Endothelial cell of umbilical vein (primary cell): ENCODE measurements around the gene NGEF. TPM values are rescaled to one million over a fixed set of nuclear protein-coding genes. Genes with fewer than 3 reads are reported as not detected.

Source experiments
- BruUV-seq: library from RNA; stranded (reverse); fragments of 400-500 nt; replicated peaks from 2 replicates; lab custom pipeline; 2021; lab: Mats Ljungman, UMichigan
- CTCF ChIA-PET: fragments of 300-600, 350-600 bp; sonication (Branson Sonifier 250); formaldehyde crosslinking; loops from one replicate; lab custom pipeline; 2021; ENCODE audit warnings: antibody characterized with exemption, inconsistent platforms; lab: Charles Lee
- POLR2A ChIA-PET: fragments of 300-600, 350-600 bp; sonication (Branson Sonifier 250); formaldehyde crosslinking; loops from one replicate; lab custom pipeline; 2021; ENCODE audit warnings: antibody characterized with exemption, inconsistent platforms; lab: Charles Lee
- DNase-seq: peaks from one replicate; pipeline ENCODE4 v3.0.0-alpha.2; 2011; ENCODE audit warnings: low read depth, low spot score
- FAIRE-seq: peaks from 2 replicates; lab custom pipeline; 2011; peaks lifted over from hg19 to GRCh38; lab: Jason Lieb, UNC
- H2AFZ ChIP-seq: 2 replicates; pipeline ENCODE4 v1.6.0; 2012; ENCODE audit warnings: low read depth, low read length, control low read depth, inconsistent platforms
- H3K27ac ChIP-seq: 2 replicates; pipeline ENCODE4 v1.5.1; 2011; ENCODE audit warnings: low read depth, mild to moderate bottlenecking, control low read depth, low read length, moderate library complexity; ENCODE audit not compliant: insufficient read depth
- H3K27me3 ChIP-seq, 2 experiments: 2 replicates each; pipeline versions ENCODE4 v1.6.0 to v1.6.1; 2011; ENCODE audit warnings: low read length in 2 of 2, mixed read lengths in 1 of 2; ENCODE audit not compliant: control insufficient read depth in 2 of 2, insufficient read depth in 2 of 2
- H3K36me3 ChIP-seq, 2 experiments: 2 replicates in 1 of 2; 3 replicates in 1 of 2; pipeline ENCODE4 v1.5.1; 2011; ENCODE audit warnings: low read length in 2 of 2, mild to moderate bottlenecking in 1 of 2, moderate library complexity in 1 of 2; ENCODE audit not compliant: control insufficient read depth in 2 of 2, insufficient read depth in 2 of 2; ENCODE audit errors: extremely low read depth in 1 of 2
- H3K4me1 ChIP-seq: 3 replicates; pipeline ENCODE4 v1.5.1; 2011; ENCODE audit warnings: mild to moderate bottlenecking, low read length; ENCODE audit not compliant: control insufficient read depth, insufficient read depth; ENCODE audit errors: extremely low read depth
- H3K4me2 ChIP-seq: 2 replicates; pipeline ENCODE4 v1.6.1; 2011; ENCODE audit warnings: low read length, control low read depth, mixed read lengths; ENCODE audit not compliant: insufficient read depth
- H3K4me3 ChIP-seq, 3 experiments: fragments of 200-600 bp in 1 of 3; sonication (generic), shearing (Covaris generic) in 1 of 3; replicated peaks in 1 of 3; 2 replicates each; pipeline ENCODE4 v1.5.1; 2011 to 2016; ENCODE audit warnings: control low read depth in 3 of 3, low read length in 3 of 3, mild to moderate bottlenecking in 2 of 3, inconsistent platforms in 1 of 3, low read depth in 1 of 3, moderate library complexity in 1 of 3; ENCODE audit not compliant: insufficient read depth in 1 of 3
- H3K79me2 ChIP-seq: 2 replicates; pipeline ENCODE4 v1.6.0; 2012; ENCODE audit warnings: low read length, inconsistent platforms; ENCODE audit not compliant: control insufficient read depth, insufficient read depth
- H3K9ac ChIP-seq: replicated peaks from 2 replicates; pipeline ENCODE3; 2011; ENCODE audit warnings: low read length, control low read depth; ENCODE audit not compliant: insufficient read depth; ENCODE audit errors: extremely low read depth
- H3K9me1 ChIP-seq: replicated peaks from 3 replicates; pipeline ENCODE4 v1.6.0; 2011; ENCODE audit warnings: mild to moderate bottlenecking, low read length; ENCODE audit not compliant: control insufficient read depth, insufficient read depth; ENCODE audit errors: extremely low read depth
- H3K9me3 ChIP-seq: replicated peaks from 2 replicates; pipeline ENCODE4 v1.5.1; 2012; ENCODE audit warnings: low read length, inconsistent platforms; ENCODE audit not compliant: control insufficient read depth, insufficient read depth
- H4K20me1 ChIP-seq: replicated peaks from 2 replicates; pipeline ENCODE3; 2011; ENCODE audit warnings: mild to moderate bottlenecking, low read length; ENCODE audit not compliant: control insufficient read depth, insufficient read depth; ENCODE audit errors: extremely low read depth
- CTCF ChIP-seq, 2 donors: IDR thresholded peaks; 1 replicate in 1 of 2; 2 replicates in 1 of 2; pipeline ENCODE4 v1.5.1; 2011; ENCODE audit warnings: low read length in 2 of 2, mild to moderate bottlenecking in 2 of 2, moderate library complexity in 2 of 2, control low read depth in 1 of 2, inconsistent platforms in 1 of 2, low read depth in 1 of 2; ENCODE audit not compliant: insufficient read depth in 1 of 2; ENCODE audit errors: extremely low read depth in 1 of 2
- EZH2 ChIP-seq: IDR thresholded peaks from 2 replicates; pipeline ENCODE4 v1.6.1; 2012; ENCODE audit warnings: borderline replicate concordance, low read depth, mild to moderate bottlenecking, moderate library complexity, low read length, inconsistent platforms; ENCODE audit not compliant: severe bottlenecking
- FOS ChIP-seq: IDR thresholded peaks from 2 replicates; pipeline ENCODE4 v1.6.1; 2011; ENCODE audit warnings: mild to moderate bottlenecking, low read length, moderate library complexity, borderline replicate concordance; ENCODE audit not compliant: insufficient read depth
- GATA2 ChIP-seq: IDR thresholded peaks from 2 replicates; pipeline ENCODE4 v1.7.0; 2011; ENCODE audit warnings: low read depth, mild to moderate bottlenecking, moderate library complexity, mixed read lengths, low read length; ENCODE audit not compliant: insufficient read length, insufficient read depth
- JUN ChIP-seq: IDR thresholded peaks from 2 replicates; pipeline ENCODE4 v1.6.1; 2011; ENCODE audit warnings: borderline replicate concordance, low read depth; ENCODE audit not compliant: insufficient read length, insufficient read depth
- MAX ChIP-seq: IDR thresholded peaks from 2 replicates; pipeline ENCODE4 v1.6.1; 2011; ENCODE audit not compliant: insufficient read depth, insufficient read length
- MYC ChIP-seq: IDR thresholded peaks from one replicate; pipeline ENCODE4 v1.6.1; 2011; ENCODE audit warnings: mild to moderate bottlenecking, low read depth, low read length
- POLR2A ChIP-seq: IDR thresholded peaks from 2 replicates; pipeline ENCODE4 v1.6.1; 2012; ENCODE audit warnings: low read depth, mild to moderate bottlenecking, control low read depth, low read length
- POLR2AphosphoS5 ChIP-seq: IDR thresholded peaks from 2 replicates; pipeline ENCODE4 v1.6.1; 2012; ENCODE audit warnings: low read depth, mild to moderate bottlenecking, control low read depth, low read length, moderate library complexity; ENCODE audit not compliant: insufficient read depth
- dilution Hi-C: fragments of 300-500 bp; cut with MboI; formaldehyde crosslinking; loops from one replicate; pipeline ENCODE4 v1.15.0; 2019; ENCODE audit warnings: low sequenced_read_pairs; ENCODE audit not compliant: extremely low pct_ligation_motif_present
- intact Hi-C: fragments of 100-400 bp; cut with micrococcal nuclease; formaldehyde crosslinking; loops from one replicate; pipeline ENCODE4 v1.10.0; 2022
- polyA plus RNA-seq, 4 experiments: library from polyadenylated mRNA; depleted of rRNA in 3 of 4; stranded (reverse) in 3 of 4; unstranded in 1 of 4; fragments of >200 nt; gene quantifications; 2 replicates each; pipeline versions ENCODE4 v1.2.1 to v1.2.3, GENCODE V29; 2011 to 2012; ENCODE audit warnings: missing spikeins in 1 of 4
- total RNA-seq: library from RNA; stranded (reverse); gene quantifications from 2 replicates; pipeline ENCODE4 v1.2.3, GENCODE V29; 2021

NGEF gene
- total and polyA plus RNA-seq, 2 donors (not counting 3 experiments of a cell fraction or from before 2014, with no cell fraction given): 0.22 to 0.41 TPM

GRCh38 chr2:232878855-232879617, 134.0 kb downstream of the NGEF start:
- BruUV-seq: no TSS peak
- Histone ChIP-seq H3K4me3 (no peak overlapping the region), H3K9me1 (no peaks in the 10 kb centered on the region), H3K9ac (no peak overlapping the region), H2AFZ (no peak overlapping the region), H3K4me2 (no peak overlapping the region), H3K27ac (no peak overlapping the region), H3K79me2 (no peaks in the 10 kb centered on the region), H3K27me3 (no peaks in the 10 kb centered on the region), H3K9me3 (no peaks in the 10 kb centered on the region), H4K20me1 (no peaks in the 10 kb centered on the region), H3K36me3 (no peaks in the 10 kb centered on the region), H3K4me1 (no peaks in the 10 kb centered on the region)
- DNase-seq (no peak), FAIRE-seq (no peak)
- intact Hi-C loops: no loop called here
- CTCF ChIA-PET: no interaction called here
- POLR2A ChIA-PET: no interaction called here
- dilution Hi-C loops: no loop called here
- TF ChIP-seq POLR2A: no peak
- no peak for TF ChIP-seq EZH2
- TF ChIP-seq CTCF (IDR thresholded peaks at IDR 0.05; ENCODE audit: extremely low read depth in 1 of 2, insufficient read depth in 1 of 2, low read depth in 1 of 2, low read length in 2 of 2): no peak
- no peak for TF ChIP-seq MYC
- TF ChIP-seq FOS: no peak
- TF ChIP-seq JUN: no peak
- no peak for TF ChIP-seq GATA2
- no peak for TF ChIP-seq MAX
- TF ChIP-seq POLR2AphosphoS5: no peak
